Fibroblast of pulmonary artery (primary cell): Measurements from ENCODE around the gene GATA3.

Experiments used
- DNase-seq: peaks from one replicate; pipeline ENCODE4 v3.0.0-alpha.2; 2010; ENCODE audit warnings: low read depth
- H3K4me3 ChIP-seq: replicated peaks from 2 replicates; pipeline ENCODE4 v1.5.1; 2011; ENCODE audit warnings: low read depth, mild to moderate bottlenecking, control low read depth, low read length, moderate library complexity
- CTCF ChIP-seq: IDR thresholded peaks from 2 replicates; pipeline ENCODE4 v1.5.1; 2011; ENCODE audit warnings: mild to moderate bottlenecking, control low read depth, low read length, inconsistent platforms; ENCODE audit errors: missing control alignments

GATA3 gene

GRCh38 chr10:8066797-8067196 lies 12.3 kb downstream of the GATA3 start:
- no peak for TF ChIP-seq CTCF
- no peak overlapping the region for H3K4me3 ChIP-seq
- DNase-seq, result no peak

- H3K4me3 ChIP-seq, result no peak overlapping the region
- no peak for DNase-seq
- TF ChIP-seq CTCF, result no peak
Measured at GRCh38 chr10:8069108-8069507, 14.6 kb downstream of the GATA3 start.

- TF ChIP-seq CTCF, result no peak
- H3K4me3 ChIP-seq, result no peak overlapping the region
- DNase-seq, result no peak
Measured at GRCh38 chr10:8069627-8070026, 15.1 kb downstream of the GATA3 start.

GRCh38 chr10:8070440-8070839 lies 16.0 kb downstream of the GATA3 start:
- DNase-seq, result no peak
- no peak for TF ChIP-seq CTCF
- H3K4me3 ChIP-seq, result no peak overlapping the region

- DNase-seq, result no peak
- TF ChIP-seq CTCF, result no peak
- no peak overlapping the region for H3K4me3 ChIP-seq
Measured at GRCh38 chr10:8071006-8071405, 16.5 kb downstream of the GATA3 start.

GRCh38 chr10:8071666-8072065 lies 17.2 kb downstream of the GATA3 start:
- no peak for DNase-seq
- no peak for TF ChIP-seq CTCF
- H3K4me3 ChIP-seq, result no peak overlapping the region

- no peak for DNase-seq
- TF ChIP-seq CTCF, result no peak
- H3K4me3 ChIP-seq, result no peak overlapping the region
Measured at GRCh38 chr10:8072211-8072610, 17.7 kb downstream of the GATA3 start.
